Peyer's patch (tissue), 4 donors: ENCODE data around the gene TCP10L.

Source experiments
- CTCF ChIP-seq, 6 experiments: fragments of 450-650 bp in 4 of 6; fragments of 200-600 bp in 2 of 6; sonication (generic) in 1 of 6; IDR thresholded peaks; one replicate each; pipeline ENCODE4 v1.5.1; 2017 to 2019; ENCODE audit warnings: antibody characterized with exemption in 6 of 6, mild to moderate bottlenecking in 3 of 6, moderate library complexity in 1 of 6
- POLR2A ChIP-seq, 2 donors: fragments of 450-650 bp; IDR thresholded peaks; one replicate each; pipeline ENCODE4 v1.5.1; 2017; ENCODE audit warnings: antibody characterized with exemption in 2 of 2, mild to moderate bottlenecking in 2 of 2, moderate library complexity in 2 of 2

GRCh38 chr21:32570456-32570855 lies 14.9 kb downstream of the TCP10L start:
- TF ChIP-seq CTCF (IDR thresholded peaks at IDR 0.05) (no peak), POLR2A (IDR thresholded peaks at IDR 0.05) (no peak)
